PC-9 (cell line): Measurements from ENCODE around the gene RGS3.

ENCODE experiments used
- CTCF ChIP-seq: fragments of 200-600 bp; sonication (generic); conservative IDR thresholded peaks from 2 replicates; pipeline ENCODE4 v1.6.1; 2017; ENCODE audit warnings: mixed run types, antibody characterized with exemption, mild to moderate bottlenecking, moderate library complexity
- EZH2 ChIP-seq: fragments of 200-600 bp; sonication (generic); IDR thresholded peaks from 2 replicates; pipeline ENCODE4 v1.8.0; 2017; ENCODE audit warnings: antibody characterized with exemption, low read depth

GRCh38 chr9:113468716-113469448 lies 5.4 kb downstream of the RGS3 start:
- TF ChIP-seq CTCF (no peak), EZH2 (no peak)
